ENCODE measurements around the gene PLS3.

DNA sequence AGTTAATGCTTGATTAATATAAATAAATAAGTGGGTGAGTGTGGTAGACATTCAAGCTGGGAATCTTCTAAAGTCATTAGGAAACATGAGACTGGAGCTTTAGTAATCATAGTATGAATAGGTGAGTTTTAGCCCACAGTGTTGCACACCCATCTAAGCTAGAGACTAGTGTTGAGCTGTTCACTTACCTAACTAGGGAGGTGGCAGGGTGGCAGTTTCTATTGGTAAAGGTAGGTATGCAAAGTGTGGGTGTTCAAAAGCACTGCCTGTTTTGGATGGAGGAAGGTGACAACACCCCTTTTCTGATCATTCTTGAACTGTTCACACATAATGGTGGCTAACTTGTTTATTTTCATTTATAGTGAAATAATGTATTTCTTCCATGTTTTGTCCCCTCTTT is 41.3 kb downstream of the PLS3 start:
- TF ChIP-seq CTCF (IDR thresholded peaks at IDR 0.05) (no peak), EP300 (IDR thresholded peaks at IDR 0.05) (no peak), POLR2A (IDR thresholded peaks at IDR 0.05) (no peak)
